ENCODE data around the gene CENPP. TPM values are rescaled to one million over a fixed set of nuclear protein-coding genes. Genes with fewer than 3 reads are reported as not detected.
A peak's percentile ranks its signal among the peaks of the same experiment; 100 is the strongest.

The CENPP gene
- total RNA-seq, 2 experiments from 2014 or later: 23.3 to 31.6 TPM

DNA sequence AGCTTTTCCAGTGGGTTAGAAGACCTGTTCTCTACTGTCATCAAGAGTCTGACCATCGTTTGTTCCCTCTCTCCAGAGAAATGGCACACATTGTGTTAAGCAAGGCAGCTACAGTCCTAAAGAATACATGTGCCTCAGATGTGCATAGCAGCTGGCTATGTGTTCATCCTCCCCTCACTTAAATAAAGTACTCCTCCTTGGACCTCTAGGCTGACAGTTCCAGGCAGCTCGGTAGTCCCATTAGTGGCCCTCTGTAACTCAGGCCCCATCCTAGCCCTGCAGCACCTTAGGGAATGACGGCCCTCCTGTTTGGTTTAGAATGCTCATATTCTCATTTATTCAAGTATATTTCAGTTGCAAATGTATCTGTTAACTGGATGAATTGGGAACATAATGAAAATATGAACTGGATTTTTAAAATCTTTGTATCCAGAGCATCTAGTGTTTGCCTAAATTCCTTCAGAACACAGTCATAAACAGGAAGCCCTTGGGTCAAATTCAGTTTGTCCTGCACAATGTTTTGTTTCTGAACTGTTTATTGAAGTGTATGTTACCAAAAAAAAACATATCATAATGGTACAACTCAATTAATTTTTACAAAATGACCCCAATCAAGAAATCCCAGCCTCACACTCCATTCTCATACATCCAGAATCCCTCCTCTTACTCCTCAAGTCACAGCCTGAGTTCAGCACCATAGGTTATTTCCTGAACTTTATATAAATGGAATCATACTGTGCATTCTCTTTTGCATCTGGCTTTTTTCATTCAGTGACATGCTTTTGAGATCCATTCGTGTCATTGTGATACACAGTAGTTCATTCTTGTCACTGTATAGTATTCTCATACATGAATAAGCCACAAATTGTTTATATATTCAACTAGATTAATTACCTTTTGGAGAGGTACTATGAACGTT is 158.1 kb downstream of the CENPP start:
- Mint-ChIP-seq H3K27ac (no peak overlapping the region), H3K27me3 (no peaks in the 10 kb centered on the region), H3K4me1 (peaks cover 6% of the 10 kb centered on the region), H3K4me3 (no peak overlapping the region), H3K9me3 (no peaks in the 10 kb centered on the region), H3K36me3 (ENCODE audit: low read depth) (no peaks in the 10 kb centered on the region)
- no peak for DNase-seq
- POLR2A ChIA-PET: no interaction called here
- CTCF ChIA-PET: interaction anchor here (0.7 kb wide), 1 partner anchor 28 kb away, joined by 3 read pairs; no protein-coding TSS in a partner anchor

DNA sequence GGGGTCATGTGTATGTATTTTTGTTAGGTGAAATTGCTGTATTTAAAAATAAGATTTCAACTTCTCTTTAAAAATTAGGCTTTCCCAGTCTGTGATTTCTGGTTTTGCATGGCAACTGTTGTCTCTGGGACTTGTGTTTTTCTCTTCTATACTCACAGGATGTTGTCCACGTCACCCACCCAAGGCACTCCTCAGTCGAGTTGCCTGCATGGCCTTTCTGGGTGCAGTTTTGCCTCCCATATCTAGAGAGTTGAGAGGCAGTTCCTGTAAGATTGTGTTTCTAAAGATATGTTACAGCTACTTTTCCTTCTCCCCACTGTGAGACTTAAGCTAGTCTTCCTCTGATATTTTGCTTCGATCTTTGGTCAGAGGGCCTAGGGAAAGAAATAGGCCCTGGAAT is 158.8 kb downstream of the CENPP start:
- ChIA-PET POLR2A (no interaction called here), CTCF (no interaction called here)

DNA sequence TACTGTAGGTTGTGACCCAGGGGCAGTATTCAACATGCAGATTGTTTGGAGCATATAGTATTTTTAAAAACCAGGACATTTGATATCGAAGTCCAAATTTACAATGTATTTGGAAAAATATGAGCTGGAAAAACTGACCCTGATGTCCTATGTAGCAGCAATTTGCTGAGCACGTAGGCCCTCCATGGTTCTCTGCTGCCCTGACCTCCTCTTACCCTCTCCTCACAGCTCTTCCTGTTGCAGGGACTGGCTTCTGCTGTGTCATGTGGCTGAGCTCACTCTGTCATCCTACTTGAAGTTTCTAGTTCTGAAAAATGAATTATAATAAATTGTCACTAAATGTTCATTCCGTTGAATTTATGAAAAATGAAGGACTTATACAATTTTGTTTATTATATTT is 160.6 kb downstream of the CENPP start:
- H3K4me3 Mint-ChIP-seq: no peak overlapping the region
- POLR2A ChIA-PET: no interaction called here

More for the DNA sequence above, 158.8 kb downstream of the CENPP start:
- no peaks in the 10 kb centered on the region for H3K36me3 Mint-ChIP-seq (ENCODE audit: low read depth)
- DNase-seq: no peak
- H3K27ac Mint-ChIP-seq: no peak overlapping the region
- no peaks in the 10 kb centered on the region for H3K9me3 Mint-ChIP-seq
- H3K4me3 Mint-ChIP-seq: no peak overlapping the region
- H3K4me1 Mint-ChIP-seq: peaks cover 6% of the 10 kb centered on the region
- H3K27me3 Mint-ChIP-seq: no peaks in the 10 kb centered on the region

DNA sequence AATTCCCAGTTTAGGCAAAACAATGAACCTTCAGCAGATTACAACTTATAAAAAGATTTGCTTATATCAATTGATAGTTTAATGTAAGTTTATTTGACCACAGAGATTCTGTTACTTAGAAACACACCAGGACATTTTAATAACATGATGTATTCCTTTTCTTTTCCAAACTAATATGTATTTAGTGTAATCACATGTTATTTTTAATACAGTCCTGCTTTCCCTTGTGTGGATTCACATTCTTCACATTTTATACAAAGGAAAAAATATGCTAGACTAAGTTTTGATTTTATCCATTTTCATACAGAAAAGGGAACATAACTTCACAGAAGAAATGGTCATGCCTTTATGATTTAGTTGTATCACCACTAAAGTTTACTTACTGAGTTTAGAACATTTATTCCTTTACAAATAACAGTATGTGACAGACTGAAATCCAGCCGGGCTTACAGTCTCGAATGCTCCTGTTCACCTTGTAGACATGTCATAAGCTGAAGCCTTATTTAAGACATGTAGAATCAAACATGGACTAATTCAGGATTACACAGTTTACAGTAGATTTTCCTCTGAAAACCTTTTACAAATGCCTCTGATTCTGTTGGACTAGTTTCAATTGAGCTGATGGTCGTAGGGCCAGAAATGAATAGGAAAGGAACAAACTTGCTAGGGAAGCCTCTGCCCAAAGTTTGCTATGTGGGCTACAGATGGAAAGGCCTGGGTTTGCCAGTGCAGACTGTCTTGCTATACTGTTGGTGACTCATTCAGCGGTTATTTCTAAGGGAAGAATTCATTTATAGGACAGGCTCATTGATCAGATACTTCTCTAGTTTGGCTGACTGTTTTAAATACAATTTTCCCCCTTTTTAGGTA is 163.2 kb downstream of the CENPP start:
- Mint-ChIP-seq H3K9me3 (no peaks in the 10 kb centered on the region), H3K27ac (no peak overlapping the region), H3K4me1 (no peaks in the 10 kb centered on the region), H3K27me3 (no peaks in the 10 kb centered on the region), H3K4me3 (no peak overlapping the region), H3K36me3 (ENCODE audit: low read depth) (no peaks in the 10 kb centered on the region)
- POLR2A ChIA-PET: no interaction called here
- CTCF ChIA-PET: no interaction called here
- no peak for DNase-seq

More for the DNA sequence above, 160.6 kb downstream of the CENPP start:
- H3K27ac Mint-ChIP-seq: no peak overlapping the region
- H3K36me3 Mint-ChIP-seq (ENCODE audit: low read depth): no peaks in the 10 kb centered on the region
- CTCF ChIA-PET: interaction anchor here (0.7 to 1.2 kb wide), 3 partner anchors 13 to 181 kb away, joined by 3 read pairs; no protein-coding TSS in a partner anchor
- no peaks in the 10 kb centered on the region for H3K9me3 Mint-ChIP-seq
- DNase-seq: no peak
- H3K27me3 Mint-ChIP-seq: no peaks in the 10 kb centered on the region
- no peaks in the 10 kb centered on the region for H3K4me1 Mint-ChIP-seq

DNA sequence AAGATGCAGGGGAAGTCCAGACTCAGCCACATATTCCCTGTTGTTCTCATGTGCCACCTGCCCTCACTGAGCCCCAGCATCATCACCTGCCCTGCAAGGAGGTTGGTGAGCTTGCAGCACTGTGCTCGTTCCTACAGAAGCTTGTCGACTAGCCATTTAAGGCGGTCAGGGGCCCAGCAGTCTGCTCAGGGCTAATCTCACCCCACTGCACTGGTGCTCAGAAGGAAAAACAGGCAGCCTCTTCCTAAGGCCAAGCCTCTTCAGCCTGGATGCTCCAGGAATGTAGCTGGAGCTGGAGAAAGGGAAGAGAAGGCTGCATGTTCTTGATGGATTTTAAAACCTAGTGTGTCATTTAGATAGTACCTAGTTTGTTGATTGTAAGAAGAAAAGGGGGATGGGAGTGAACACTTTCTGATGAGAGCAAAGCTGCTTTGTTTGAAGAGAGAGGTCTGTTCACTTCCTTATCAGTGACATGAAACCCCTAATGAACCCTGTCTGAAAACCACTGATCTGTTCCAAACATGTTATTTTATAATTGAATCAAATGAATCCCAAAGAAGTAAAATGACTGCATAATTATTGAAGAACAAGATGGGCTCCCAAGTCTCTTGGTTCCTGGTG is 167.1 kb downstream of the CENPP start:
- no peaks in the 10 kb centered on the region for H3K9me3 Mint-ChIP-seq
- CTCF ChIA-PET: no interaction called here
- no peaks in the 10 kb centered on the region for H3K36me3 Mint-ChIP-seq (ENCODE audit: low read depth)
- peaks cover 3% of the 10 kb centered on the region for H3K4me1 Mint-ChIP-seq
- H3K27ac Mint-ChIP-seq: no peak overlapping the region
- H3K4me3 Mint-ChIP-seq: no peak overlapping the region
- DNase-seq: no peak
- H3K27me3 Mint-ChIP-seq: no peaks in the 10 kb centered on the region
- POLR2A ChIA-PET: no interaction called here

DNA sequence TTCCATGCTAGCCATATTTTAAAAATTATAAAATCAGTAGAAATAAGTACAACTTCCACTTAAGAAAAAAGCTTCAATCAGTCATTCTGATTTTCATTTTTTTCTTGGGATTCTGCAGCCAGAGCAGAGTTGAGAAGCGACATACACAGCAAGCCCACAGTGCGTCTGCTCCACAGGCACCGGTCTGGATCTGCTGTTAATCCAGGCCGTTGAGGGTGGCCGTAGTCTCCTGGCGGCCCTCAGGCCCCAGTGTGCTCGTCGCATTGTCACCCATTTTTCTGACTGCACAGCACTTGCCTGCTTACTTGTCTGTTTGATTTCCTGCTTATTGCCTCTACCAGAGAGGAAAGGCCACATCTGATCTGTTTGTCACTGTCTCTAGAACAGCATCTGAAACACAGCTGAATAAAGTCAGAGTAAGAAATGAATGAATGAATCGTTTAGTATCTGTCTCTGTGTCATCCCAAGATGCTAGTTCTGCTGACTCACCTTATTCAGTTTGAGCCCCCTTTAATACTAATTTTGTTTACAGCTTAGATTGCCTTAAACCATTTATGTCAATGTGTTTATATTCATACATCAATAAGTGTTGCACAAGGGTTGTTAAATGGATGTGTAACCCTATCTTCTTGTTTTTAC is 168.1 kb downstream of the CENPP start:
- ChIA-PET CTCF (no interaction called here), POLR2A (no interaction called here)
- H3K36me3 Mint-ChIP-seq (ENCODE audit: low read depth): no peaks in the 10 kb centered on the region
- DNase-seq: no peak
- no peak overlapping the region for H3K4me3 Mint-ChIP-seq
- H3K27me3 Mint-ChIP-seq: no peaks in the 10 kb centered on the region
- no peak overlapping the region for H3K27ac Mint-ChIP-seq
- H3K4me1 Mint-ChIP-seq: peaks cover 3% of the 10 kb centered on the region
- no peaks in the 10 kb centered on the region for H3K9me3 Mint-ChIP-seq

DNA sequence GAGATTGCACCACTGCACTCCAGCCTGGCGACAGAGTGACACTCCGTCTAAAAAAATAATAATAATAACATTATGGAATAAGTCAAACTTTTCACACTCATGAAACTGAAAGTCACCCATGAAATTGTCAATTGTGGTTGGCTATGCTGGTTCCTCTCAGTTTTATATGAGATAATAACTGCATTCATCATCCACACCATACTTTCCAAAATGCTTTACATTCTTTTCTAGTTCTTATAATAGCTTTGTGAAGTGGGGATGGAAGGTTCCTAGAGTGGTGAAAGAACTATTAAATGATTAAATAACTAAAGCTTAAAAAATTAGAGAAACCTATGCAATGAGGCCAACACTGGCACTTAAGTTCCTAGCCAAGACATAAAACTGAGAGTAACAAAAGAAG is 169.1 kb downstream of the CENPP start:
- ChIA-PET POLR2A (no interaction called here), CTCF (no interaction called here)
- H3K4me3 Mint-ChIP-seq: no peak overlapping the region
- no peaks in the 10 kb centered on the region for H3K36me3 Mint-ChIP-seq (ENCODE audit: low read depth)
- H3K4me1 Mint-ChIP-seq: peaks cover 3% of the 10 kb centered on the region
- no peaks in the 10 kb centered on the region for H3K9me3 Mint-ChIP-seq
- H3K27ac Mint-ChIP-seq: no peak overlapping the region
- no peak for DNase-seq
- H3K27me3 Mint-ChIP-seq: no peaks in the 10 kb centered on the region

DNA sequence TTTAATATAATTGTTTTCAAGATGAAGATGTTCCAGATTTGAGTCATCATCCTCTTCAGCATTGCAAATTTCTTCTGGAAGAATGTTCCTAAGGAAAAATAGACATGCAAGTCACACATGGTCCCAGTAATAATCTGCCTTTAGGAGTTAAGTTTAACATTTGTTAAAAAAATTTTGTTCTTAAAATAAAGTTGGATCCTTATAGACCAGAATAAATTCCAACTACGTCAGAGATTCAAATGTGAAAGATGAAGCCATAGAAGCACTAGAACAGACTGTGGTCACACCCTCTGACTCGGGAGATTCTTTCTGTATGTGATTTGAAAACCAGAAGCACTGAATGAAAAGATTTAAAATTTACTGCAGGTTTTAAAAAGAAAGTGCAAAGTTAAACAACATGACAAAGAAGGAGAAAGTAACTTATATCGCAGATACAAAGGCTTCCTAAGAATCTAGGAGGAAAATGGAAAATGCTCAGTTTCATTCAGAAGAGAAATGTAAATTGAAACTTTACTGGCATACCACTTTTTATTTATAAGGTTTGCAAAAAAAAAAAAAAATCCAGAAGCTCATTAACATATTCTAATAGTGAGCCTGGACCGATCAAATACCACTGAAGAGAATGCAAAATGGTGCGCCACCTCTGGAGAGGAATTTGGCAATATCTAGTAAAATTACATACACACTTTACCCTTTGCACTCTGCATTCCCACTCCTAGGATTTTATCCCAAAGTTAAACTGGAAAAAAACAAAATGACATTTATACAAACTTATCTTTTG is 170.8 kb downstream of the CENPP start:
- CTCF ChIA-PET: no interaction called here
- H3K27me3 Mint-ChIP-seq: no peaks in the 10 kb centered on the region
- no peak for DNase-seq
- no peak overlapping the region for H3K27ac Mint-ChIP-seq
- H3K9me3 Mint-ChIP-seq: no peaks in the 10 kb centered on the region
- H3K4me1 Mint-ChIP-seq: peaks cover 3% of the 10 kb centered on the region
- POLR2A ChIA-PET: no interaction called here
- no peak overlapping the region for H3K4me3 Mint-ChIP-seq
- H3K36me3 Mint-ChIP-seq (ENCODE audit: low read depth): no peaks in the 10 kb centered on the region

DNA sequence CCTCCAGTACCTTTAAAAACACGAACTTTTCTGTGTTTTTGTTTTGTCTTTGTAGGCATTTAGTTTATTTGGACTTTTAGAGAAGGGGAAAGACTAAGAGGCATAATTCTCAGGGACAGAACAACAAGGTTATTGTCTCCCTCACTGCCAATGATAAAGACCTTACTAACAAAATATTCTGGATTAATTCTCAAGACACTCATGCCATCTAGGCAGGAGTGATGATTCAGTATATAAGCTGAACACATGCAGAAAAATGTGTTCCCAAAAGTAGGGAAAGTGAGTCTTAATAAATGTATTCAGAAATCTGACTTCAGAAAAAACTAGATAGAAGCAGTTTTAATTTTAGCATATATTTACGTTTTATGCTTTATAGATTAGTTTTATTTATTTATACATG is 173.9 kb downstream of the CENPP start:
- POLR2A ChIA-PET: no interaction called here
- Mint-ChIP-seq H3K4me1 (no peaks in the 10 kb centered on the region), H3K36me3 (ENCODE audit: low read depth) (no peaks in the 10 kb centered on the region), H3K27ac (no peak overlapping the region), H3K27me3 (no peaks in the 10 kb centered on the region), H3K9me3 (no peaks in the 10 kb centered on the region), H3K4me3 (no peak overlapping the region)
- DNase-seq: no peak
- CTCF ChIA-PET: no interaction called here

DNA sequence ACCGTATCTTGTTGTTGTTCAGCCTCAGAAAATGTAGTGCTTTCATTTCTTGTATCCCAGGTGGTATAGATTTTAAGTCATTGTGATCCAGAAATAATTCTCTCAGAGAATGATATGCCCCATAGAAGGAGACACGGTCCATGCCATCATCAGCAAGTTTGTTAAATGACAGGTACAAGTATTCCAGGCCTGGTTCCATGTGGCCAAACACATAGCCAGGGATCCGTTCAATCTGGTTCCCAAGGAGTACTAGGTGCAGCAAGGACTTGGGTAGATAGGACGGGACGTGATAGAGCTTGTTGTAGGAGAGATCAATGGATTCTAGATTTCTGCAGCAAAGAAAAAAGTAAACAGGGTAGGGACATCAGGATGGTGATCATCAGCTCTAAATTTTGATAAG is 175.0 kb downstream of the CENPP start:
- H3K4me3 Mint-ChIP-seq: no peak overlapping the region
- H3K27me3 Mint-ChIP-seq: no peaks in the 10 kb centered on the region
- H3K9me3 Mint-ChIP-seq: no peaks in the 10 kb centered on the region
- ChIA-PET CTCF (no interaction called here), POLR2A (no interaction called here)
- DNase-seq: no peak
- H3K36me3 Mint-ChIP-seq (ENCODE audit: low read depth): no peaks in the 10 kb centered on the region
- no peaks in the 10 kb centered on the region for H3K4me1 Mint-ChIP-seq
- H3K27ac Mint-ChIP-seq: no peak overlapping the region

DNA sequence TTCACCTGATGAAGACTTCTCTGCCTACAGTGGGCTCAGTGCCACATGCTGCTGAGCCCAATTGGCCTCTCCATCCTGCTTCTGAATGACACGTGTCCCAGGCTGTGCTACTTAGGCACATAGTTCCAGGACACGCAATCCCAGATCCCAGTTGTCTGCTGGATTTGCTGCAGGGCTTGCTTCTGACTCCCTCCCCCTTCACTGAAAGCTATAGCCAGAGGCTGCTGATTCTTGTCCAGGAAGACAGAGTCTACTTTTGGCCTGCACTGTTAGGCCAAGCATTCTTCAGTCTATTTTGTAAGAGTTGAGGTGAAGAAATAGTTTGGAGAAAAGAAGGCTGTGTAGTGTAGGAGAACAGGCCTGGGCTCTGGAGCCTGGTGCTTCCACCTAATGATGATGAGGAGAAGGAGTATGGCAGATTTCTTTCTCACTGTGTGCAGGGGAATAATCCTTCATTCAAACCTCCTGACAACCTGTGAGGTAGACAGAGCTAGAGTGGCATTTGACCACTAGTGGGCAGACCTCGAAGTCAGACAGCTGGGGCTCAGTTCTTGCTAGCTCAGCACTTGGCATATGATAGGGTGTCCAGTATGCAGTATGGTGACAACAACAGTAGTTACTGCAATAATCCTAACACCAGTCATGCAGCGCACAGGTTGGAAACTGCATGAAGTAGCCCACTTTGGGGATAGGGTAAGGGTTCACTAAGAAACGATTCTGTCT is 176.1 kb downstream of the CENPP start:
- Mint-ChIP-seq H3K9me3 (no peaks in the 10 kb centered on the region), H3K27ac (no peak overlapping the region), H3K27me3 (no peaks in the 10 kb centered on the region), H3K4me1 (peaks cover 3% of the 10 kb centered on the region), H3K36me3 (ENCODE audit: low read depth) (no peaks in the 10 kb centered on the region), H3K4me3 (no peak overlapping the region)
- peak; percentile 14 for DNase-seq
- POLR2A ChIA-PET: interaction anchor here (0.5 to 0.7 kb wide), 2 partner anchors 11 to 177 kb away, joined by 3 to 6 read pairs; partner anchors contain the start of gene NOL8
- CTCF ChIA-PET: interaction anchor here (1.1 kb wide), 1 partner anchor 12 kb away, joined by 3 read pairs; no protein-coding TSS in a partner anchor

DNA sequence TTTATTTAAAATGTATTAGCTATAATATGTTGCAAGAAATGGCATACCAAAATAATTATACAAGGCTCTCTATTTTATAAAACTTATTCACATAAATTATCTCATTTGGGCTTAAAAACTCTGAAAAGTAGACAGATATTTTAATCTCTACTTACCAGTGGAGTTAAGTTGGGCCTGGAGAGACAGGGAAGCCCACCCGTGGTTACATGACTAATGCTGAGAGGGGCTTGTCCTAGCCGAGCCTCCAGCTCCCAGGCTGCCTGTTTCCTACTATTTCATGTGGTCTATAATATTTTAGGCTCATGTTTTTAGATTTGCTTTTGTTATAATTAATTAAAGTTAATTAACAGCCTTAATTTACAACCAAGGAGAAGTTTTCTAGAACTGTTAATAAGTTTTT is 177.4 kb downstream of the CENPP start:
- no peaks in the 10 kb centered on the region for H3K27me3 Mint-ChIP-seq
- no peaks in the 10 kb centered on the region for H3K9me3 Mint-ChIP-seq
- H3K4me1 Mint-ChIP-seq: peaks cover 11% of the 10 kb centered on the region
- ChIA-PET POLR2A (no interaction called here), CTCF (no interaction called here)
- H3K27ac Mint-ChIP-seq: no peak overlapping the region
- H3K4me3 Mint-ChIP-seq: no peak overlapping the region
- no peaks in the 10 kb centered on the region for H3K36me3 Mint-ChIP-seq (ENCODE audit: low read depth)
- DNase-seq: no peak

All from activated CD4-positive, alpha-beta T cell treated with anti-CD3 and anti-CD28 coated beads, Interleukin-2, amount 10 ng/mL, durations not matched to agents 7 days and 5 days (primary cell).